Left ventricle myocardium inferior (tissue), 1 donor: ENCODE results near the gene GOLGA8N. TPM values are rescaled to one million over a fixed set of nuclear protein-coding genes. Genes with fewer than 3 reads are reported as not detected.

Source experiments
- DNase-seq: peaks from one replicate; pipeline ENCODE4 v3.0.0-alpha.2; 2020
- H3K27ac ChIP-seq: fragments of 200-600 bp; replicated peaks from 2 replicates; pipeline ENCODE4 v1.8.0; 2021
- H3K27me3 ChIP-seq: fragments of 200-600 bp; 2 replicates; pipeline ENCODE4 v1.8.0; 2021; ENCODE audit warnings: low read depth
- H3K36me3 ChIP-seq: fragments of 200-600 bp; 2 replicates; pipeline ENCODE4 v1.8.0; 2021
- H3K4me1 ChIP-seq: fragments of 200-600 bp; 2 replicates; pipeline ENCODE4 v1.8.0; 2021
- H3K4me3 ChIP-seq: fragments of 200-600 bp; 2 replicates; pipeline ENCODE4 v1.8.0; 2021; ENCODE audit warnings: mild to moderate bottlenecking, moderate library complexity
- H3K9me3 ChIP-seq: fragments of 200-600 bp; replicated peaks from 2 replicates; pipeline ENCODE4 v1.8.0; 2021
- intact Hi-C: fragments of 100-400 bp; cut with micrococcal nuclease; formaldehyde crosslinking; loops from one replicate; pipeline ENCODE4 v1.11.0; 2022
- total RNA-seq: library from RNA; stranded (reverse); fragmentation: NEBNext Ultra II Directional; extraction: Animal tissue kit (Norgen Biotek cat#: 25700); gene quantifications from one replicate; pipeline ENCODE4 v1.2.1, GENCODE V29; 2021
- TF ChIP-seq, protein P1 (sequence below): fragments of 200-600 bp; IDR thresholded peaks from 2 replicates; pipeline ENCODE4 v1.8.0; 2021; ENCODE audit warnings: antibody characterized with exemption, mild to moderate bottlenecking, borderline replicate concordance
- donor health status: DM: no; HTN: yes; CAD: no; lungs with severe emphysema.

Gene GOLGA8N
- total RNA-seq, 1 donor from 2014 or later: 10.9 TPM

DNA sequence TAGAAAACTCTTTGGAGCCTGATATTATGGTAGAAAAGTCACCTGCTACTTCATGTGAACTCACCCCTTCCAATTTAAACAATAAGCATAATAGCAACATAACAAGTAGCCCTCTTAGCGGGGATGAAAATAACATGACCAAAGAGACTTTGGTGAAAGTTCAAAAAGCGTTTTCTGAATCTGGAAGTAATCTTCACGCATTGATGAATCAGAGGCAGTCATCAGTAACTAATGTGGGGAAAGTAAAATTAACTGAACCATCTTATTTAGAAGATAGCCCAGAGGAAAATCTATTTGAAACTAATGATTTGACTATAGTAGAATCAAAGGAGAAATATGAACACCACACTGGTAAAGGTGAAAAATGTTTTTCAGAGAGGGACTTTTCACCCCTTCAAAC is 43.2 kb downstream of the GOLGA8N start:
- no peak for DNase-seq
- TF ChIP-seq, protein P1, sequence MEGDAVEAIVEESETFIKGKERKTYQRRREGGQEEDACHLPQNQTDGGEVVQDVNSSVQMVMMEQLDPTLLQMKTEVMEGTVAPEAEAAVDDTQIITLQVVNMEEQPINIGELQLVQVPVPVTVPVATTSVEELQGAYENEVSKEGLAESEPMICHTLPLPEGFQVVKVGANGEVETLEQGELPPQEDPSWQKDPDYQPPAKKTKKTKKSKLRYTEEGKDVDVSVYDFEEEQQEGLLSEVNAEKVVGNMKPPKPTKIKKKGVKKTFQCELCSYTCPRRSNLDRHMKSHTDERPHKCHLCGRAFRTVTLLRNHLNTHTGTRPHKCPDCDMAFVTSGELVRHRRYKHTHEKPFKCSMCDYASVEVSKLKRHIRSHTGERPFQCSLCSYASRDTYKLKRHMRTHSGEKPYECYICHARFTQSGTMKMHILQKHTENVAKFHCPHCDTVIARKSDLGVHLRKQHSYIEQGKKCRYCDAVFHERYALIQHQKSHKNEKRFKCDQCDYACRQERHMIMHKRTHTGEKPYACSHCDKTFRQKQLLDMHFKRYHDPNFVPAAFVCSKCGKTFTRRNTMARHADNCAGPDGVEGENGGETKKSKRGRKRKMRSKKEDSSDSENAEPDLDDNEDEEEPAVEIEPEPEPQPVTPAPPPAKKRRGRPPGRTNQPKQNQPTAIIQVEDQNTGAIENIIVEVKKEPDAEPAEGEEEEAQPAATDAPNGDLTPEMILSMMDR: no peak
- Histone ChIP-seq H3K36me3 (no peaks in the 10 kb centered on the region), H3K9me3 (no peaks in the 10 kb centered on the region), H3K27me3 (peaks cover 8% of the 10 kb centered on the region), H3K27ac (no peak overlapping the region), H3K4me1 (no peaks in the 10 kb centered on the region), H3K4me3 (no peak overlapping the region)
- intact Hi-C loops: no loop called here

DNA sequence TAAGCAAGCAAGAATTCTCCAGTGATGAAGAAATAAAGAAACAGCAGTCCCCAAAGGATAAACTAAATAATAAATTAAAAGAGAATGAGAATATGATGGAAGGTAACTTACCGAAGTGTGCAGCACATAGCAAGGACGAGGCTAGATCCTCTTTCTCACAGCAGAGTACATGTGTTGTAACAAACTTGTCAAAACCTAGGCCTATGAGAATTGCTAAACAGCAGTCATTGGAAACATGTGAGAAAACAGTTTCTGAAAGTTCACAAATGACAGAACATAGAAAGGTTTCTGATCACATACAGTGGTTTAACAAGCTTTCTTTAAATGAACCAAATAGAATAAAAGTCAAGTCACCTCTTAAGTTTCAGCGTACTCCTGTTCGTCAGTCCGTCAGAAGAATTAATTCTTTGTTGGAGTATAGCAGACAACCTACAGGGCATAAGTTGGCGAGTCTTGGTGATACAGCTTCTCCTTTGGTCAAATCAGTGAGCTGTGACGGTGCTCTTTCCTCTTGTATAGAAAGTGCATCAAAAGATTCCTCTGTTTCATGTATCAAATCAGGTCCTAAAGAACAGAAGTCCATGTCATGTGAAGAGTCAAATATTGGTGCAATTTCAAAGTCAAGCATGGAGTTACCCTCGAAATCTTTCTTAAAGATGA is 43.8 kb downstream of the GOLGA8N start:
- H3K4me1 ChIP-seq: no peaks in the 10 kb centered on the region
- no peak overlapping the region for H3K27ac ChIP-seq
- intact Hi-C loops: no loop called here
- DNase-seq: no peak
- TF ChIP-seq, protein P1: no peak
- no peaks in the 10 kb centered on the region for H3K36me3 ChIP-seq
- no peaks in the 10 kb centered on the region for H3K9me3 ChIP-seq
- no peak overlapping the region for H3K4me3 ChIP-seq
- H3K27me3 ChIP-seq: peaks cover 14% of the 10 kb centered on the region

DNA sequence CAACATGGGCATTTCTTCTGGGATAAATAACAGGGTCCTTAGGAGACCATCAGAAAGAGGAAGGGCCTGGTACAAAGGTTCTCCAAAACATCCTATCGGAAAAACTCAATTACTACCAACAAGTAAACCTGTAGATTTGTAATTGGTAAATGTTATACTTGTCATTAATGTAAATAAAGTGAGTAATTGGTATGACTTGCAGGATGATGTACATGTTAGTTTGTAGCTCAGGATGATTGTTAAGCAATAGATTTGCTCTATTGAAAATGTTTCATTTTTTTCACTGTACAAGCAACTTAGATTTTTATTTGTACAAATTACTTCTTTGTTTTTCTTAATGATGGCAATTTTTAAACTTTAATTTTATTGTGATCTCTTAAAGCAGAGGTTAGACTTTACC is 44.4 kb downstream of the GOLGA8N start:
- TF ChIP-seq, protein P1: no peak
- no peaks in the 10 kb centered on the region for H3K36me3 ChIP-seq
- H3K9me3 ChIP-seq: no peaks in the 10 kb centered on the region
- no peak for DNase-seq
- no peak overlapping the region for H3K4me3 ChIP-seq
- intact Hi-C loops: no loop called here
- H3K4me1 ChIP-seq: no peaks in the 10 kb centered on the region
- H3K27me3 ChIP-seq: peaks cover 21% of the 10 kb centered on the region
- H3K27ac ChIP-seq: no peak overlapping the region

DNA sequence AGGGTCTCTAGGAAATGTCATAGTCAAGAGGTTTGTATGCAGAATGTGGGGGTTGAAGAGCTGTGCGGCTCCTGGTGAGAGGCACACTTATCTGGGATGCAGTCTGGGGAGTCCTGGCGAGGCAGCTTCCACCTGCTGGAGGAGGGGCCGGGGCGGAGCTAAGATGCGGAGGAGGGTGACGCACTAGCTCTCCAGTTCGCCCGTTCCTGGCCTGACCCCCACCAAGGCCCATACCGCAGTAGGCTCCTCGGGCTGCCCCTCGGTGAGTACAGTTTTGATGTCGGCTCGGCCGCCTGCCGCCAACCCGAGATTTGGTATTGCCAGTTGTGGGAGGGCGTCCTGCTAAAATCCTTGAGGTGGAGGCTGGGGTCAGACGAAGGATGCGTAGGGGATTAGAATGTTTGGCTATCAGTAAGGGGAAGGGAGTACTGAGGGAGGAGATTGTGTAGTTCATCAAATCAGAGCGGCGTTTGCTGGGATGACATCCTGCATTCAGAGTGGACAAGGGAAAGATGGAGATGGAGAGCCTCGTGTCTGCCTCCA is 48.3 kb downstream of the GOLGA8N start, which contains the start of gene SCG5:
Gene SCG5 (plus strand): TSS at position 194 of the 543 bp plus-strand sequence. CDS start 1,883 bp downstream, outside the sequence.
- intact Hi-C loops: no loop called here
- no peak for DNase-seq
- H3K27ac ChIP-seq: no peak within 1 kb of the TSS
- TF ChIP-seq, protein P1: no peak
- H3K4me1 ChIP-seq: no peaks in the 10 kb centered on the region
- peak within 1 kb of the TSS; percentile 19 for H3K4me3 ChIP-seq
- H3K9me3 ChIP-seq: no peaks in the 10 kb centered on the region
- peaks cover 56% of the 10 kb centered on the region for H3K27me3 ChIP-seq
- no peaks in the 10 kb centered on the region for H3K36me3 ChIP-seq

DNA sequence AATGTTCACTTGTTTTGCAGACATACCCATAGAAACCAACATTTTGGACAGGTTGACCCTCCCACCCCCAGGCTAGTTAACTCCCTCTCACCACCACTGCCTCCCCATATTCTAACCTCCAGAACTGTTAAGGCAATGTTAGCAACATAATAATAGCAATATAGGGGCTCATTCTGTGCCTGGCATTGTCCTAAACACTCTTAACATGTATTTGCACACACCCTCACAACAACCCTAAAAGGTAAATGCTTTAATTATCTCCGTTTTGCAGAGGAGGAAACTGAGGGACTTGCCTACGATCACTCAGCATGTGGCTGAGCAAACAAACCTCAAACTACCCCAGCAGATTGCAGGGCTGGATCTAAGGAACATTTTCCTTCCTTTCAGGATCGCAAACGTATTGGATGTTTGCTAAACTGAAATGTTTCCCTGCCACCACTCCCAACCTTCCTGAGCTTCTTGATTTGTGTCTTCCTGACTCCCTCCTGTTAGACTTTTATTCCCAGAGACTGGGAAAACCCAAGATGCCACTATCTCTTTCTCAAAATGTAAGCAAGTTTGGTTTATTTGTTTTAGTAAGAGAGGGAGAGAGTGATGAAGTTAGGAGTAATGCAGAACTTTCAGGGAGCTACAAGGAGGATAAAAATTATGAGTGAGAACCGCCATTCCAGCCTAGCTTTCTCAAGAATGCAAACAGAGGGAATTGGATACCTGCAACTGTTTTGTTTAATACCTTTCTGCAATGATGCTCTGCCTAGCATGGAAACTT is 49.6 kb downstream of the GOLGA8N start:
- H3K27ac ChIP-seq: no peak overlapping the region
- H3K36me3 ChIP-seq: no peaks in the 10 kb centered on the region
- DNase-seq: no peak
- H3K27me3 ChIP-seq: peaks cover 56% of the 10 kb centered on the region
- H3K9me3 ChIP-seq: no peaks in the 10 kb centered on the region
- no peak overlapping the region for H3K4me3 ChIP-seq
- no peaks in the 10 kb centered on the region for H3K4me1 ChIP-seq
- TF ChIP-seq, protein P1: no peak
- intact Hi-C loops: no loop called here
